ENCODE data around the gene RMI2.

Gene RMI2

DNA sequence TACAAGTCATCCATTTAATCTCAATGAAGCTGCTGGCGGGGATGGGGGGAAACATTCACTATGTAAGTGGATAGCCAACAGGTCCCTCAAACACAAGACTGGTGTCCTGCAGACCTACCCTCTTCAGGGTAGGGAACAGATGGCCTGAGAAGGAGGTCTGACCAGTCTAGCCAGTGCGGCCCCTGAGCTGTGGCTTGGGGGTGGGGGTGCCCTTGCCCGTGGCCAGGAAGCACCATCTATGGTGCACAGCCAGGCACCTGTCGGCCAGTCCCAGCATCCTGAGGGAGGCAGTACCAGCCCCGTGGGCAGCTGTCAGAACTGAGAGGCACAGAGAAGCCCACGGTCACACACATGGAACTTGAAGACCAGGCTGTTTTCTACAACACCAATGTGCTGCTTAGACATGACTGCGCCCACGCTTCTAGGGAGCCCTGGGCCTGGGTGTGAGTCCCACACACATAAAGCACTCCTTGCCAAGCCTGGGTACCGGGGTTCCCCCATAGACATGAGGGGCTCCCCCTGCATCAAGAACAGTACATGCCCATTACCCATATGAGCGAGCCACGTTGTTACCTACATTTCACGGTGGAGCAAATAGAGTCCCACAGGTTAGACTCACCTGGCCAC is 40.9 kb downstream of the RMI2 start:
- no peak for DNase-seq

DNA sequence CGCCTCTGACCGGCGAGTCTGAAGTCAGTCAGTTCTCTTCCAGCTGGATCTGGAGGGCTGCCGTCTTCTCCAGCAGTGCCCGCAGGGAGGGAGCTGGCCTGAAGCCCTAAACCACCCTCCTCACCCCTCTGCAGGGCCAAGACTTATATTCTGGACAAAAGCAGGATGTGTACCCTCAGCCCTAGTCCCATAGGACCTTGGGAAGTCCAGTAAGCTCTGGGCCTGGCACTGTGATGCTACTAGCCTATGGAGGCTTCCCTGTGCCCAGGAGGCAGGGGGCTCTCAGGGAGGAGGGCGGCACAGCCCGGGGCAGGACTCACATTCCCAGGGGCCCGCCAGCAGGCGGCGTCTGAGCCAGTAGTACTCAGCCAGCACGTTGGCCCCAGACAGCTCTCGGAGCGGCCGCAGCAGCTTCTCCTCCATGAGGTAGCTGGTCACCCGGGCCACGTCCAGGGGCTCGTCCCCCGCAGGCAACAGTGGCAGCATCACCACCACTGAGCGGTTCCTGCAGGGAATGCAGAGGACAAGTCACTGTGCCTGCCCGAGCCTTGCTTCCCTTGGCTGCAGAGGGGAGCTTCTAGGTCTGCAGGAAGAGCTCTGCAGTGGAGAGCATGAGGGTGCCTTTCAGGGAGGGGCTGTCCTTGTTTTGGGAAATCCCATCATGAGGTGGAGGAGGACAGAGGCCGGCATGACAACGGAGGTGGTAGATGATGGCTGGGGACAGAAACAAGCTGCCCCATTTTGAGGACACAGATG is 41.7 kb downstream of the RMI2 start:
- no peak for DNase-seq

DNA sequence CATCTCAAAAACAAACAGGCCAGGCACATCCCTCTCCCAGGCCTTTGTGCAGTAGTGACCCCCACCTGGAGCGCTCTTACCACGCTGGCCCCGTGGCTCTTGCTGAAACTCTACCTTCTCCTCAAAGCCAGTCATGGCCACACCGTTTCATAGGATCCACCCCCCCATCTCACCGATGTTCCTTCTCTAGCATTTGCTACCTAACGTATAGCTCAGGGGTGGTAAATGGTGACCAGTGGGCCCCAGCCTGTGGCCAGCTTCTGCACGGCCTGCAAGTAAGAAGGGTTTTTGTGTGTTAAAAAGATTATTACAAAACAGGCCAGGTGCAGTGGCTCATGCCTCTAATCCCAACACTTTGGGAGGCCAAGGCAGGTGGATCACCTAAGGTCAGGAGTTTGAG is 43.8 kb downstream of the RMI2 start:
- DNase-seq = no peak

DNA sequence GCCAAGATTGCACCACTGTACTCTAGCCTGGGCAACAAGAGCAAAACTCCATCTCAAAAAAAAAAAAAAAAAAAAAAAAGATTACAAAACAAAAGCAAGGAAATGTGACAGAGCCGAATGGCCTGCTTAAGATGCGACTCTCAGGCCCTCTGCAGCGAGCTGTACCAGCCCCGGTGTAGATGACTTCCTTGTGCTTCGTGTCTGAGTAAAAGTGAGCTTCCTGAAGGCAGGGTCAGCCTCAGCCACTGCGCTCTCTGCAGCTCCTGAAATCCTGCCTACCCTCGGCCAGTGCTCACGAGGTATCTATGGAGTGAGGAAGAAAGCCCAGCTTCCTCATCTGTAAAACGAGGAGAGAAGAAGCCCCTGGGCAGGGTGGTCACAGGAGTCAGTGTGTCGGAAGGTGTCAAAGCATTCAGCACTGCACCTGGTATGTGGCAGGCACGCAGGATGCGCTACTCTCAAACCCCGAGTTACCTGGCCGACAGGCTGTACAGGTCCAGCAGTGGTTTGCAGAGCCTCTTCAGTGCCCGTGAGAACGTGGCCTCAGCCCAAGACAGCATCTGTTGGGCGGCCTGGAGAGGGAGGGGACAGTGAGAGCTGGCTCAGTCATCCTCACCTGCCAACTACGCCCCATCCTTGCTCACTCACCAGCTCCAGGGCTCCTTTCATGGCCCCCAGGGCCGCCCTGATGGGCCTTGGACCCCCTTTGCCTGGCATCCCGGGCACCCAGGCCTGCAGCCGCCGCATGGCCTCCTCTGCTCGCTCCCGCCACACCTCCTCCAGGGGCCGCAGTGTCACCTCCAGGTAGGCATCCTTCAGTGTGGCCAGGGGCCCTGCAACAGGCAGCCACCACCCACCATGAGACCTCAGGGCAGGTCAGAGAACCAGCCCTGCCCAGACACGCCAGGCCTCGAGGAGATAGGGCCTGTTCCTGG is 44.6 kb downstream of the RMI2 start:
- DNase-seq = no peak

DNA sequence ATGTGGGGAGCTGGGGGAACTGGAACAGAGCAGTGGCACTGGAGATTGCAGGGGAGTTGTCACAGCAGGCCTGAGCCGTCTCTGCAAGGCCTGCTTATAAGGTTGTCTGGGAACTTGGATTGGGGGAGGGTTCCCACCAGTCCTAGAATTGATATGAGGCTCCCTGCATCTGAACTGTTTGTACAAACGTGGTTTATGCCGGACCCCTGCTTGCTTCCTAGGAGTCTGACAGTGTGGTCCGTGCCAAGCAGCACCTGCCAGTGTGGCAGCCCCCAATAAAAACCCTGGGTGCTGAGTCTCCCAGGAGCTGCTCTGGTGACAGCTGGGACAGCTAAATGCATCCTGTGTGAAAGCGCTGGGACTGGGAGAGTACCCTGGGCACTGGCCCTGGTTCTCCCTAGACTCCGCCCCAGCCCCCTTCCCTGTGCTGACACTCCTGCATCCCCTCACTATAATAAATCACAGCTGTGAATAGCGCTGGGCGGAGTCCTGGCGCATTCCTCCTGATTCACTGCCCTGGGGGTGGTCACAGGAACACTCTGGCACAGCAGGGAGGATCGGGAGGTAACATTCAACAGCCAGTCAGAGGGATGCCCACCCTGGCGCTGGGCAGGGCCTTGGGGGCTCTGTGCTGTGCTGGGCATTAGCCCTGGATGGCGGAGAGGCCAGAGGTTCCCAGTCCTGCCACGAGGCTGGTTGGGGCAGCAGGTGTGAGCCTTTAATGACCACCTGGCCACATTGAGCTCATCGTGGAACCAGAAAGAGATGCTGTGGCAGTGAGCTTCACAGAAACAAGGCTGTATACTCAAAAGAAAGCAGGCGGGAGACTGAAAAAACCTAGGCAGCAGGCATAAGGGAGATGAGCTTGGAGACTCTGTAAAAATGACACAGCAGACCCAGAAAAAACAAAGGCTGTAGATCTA is 45.6 kb downstream of the RMI2 start:
- no peak for DNase-seq

DNA sequence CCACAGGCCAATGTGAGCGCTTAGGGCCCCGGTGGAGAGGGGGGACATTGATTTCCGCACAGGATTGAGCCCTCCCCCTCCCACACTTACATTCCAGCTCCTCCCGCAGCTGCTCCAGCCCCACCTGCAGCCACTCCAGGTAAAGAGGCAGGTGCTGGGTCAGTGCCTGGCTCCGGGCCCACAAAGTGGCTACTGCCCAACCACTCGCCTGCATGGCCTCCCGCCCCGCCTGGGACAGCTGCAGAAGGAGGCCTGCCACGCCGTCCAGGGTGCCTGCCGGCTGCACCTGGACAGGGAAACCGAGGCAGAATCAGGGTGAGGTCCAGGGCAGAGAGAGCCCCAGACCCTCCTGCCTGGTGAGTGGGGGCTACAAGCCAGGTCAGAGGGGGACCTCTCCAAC is 46.3 kb downstream of the RMI2 start:
- no peak for DNase-seq

DNA sequence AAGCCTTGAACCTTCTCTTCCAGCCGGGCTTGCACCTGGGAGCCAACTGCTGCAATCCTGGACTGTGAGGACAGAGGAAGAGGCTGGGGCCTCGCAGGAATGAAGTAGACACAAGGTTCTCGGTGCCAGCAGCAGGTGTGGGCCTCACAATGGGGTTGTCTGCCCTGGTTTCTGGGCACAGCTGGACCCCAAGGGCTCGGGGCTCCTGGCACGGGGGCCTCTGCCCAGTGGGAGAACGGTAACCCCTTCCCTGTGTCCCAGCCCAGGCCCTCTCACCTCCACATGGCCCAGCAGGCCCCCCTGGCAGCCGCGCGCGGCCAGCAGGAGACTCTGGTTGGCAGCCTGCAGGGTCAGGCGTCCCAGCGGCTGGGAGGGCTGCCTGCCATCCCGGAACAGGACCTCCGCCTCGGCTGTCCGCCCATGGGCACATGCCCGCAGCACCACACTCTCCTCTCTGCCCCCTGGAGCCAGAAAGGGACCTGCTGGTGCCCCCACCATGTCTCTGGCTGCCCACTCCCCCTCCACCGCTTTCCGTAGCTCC is 46.9 kb downstream of the RMI2 start:
- no peak for DNase-seq

DNA sequence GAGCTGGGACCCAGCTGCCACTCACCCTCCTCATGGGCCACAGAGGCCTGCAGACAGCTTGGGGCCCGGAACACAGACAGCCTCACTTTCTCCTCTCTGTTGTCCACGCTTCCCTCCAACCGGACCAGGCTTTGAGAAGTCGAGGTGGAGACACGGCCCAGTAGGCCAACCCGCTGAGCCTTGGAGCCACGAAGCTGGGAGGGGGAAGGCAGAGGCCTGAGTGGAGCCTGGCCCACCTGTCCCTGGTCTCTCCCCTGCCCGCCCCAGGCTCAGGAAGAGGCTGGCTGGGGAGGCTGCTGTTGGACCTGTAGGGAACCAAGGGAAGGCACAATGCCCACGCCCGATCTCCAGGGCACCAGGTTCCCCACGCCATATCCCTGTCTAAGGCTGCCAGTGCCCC is 48.1 kb downstream of the RMI2 start:
- no peak for DNase-seq

DNA sequence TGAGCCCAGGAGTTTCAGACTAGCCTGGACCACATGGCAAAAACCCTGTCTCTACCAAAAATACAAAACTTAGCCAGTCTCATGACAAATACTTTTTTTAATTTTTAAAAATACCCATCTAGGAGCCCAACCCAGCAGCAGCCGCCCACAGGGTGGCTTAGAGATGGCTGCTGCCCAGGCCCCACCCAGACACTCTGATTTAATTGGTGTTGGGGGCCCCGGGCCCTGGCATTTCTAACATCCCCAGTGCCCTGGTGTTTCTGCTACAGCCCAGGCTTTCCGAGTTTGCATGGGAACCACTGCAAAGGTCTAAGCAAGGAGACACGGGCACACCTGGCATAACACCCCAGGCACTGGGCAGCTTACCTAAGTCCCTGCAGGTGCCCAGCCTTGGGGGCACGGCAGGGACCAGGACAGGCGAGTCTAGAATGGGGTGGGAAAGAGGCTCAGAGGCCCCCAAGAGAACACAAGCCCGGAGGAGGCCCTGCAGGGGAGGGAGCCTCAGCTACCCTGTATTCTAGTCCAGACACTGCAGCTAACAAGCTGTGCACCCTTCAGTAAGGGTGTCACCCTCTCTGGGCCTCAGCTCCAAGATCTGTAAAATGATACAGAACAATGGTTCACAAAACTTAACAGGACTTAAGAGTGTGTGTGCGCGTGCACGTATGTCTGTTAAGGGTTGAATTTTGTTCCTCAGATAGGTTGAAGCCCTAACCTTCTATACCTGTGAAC is 48.8 kb downstream of the RMI2 start:
- DNase-seq = no peak

DNA sequence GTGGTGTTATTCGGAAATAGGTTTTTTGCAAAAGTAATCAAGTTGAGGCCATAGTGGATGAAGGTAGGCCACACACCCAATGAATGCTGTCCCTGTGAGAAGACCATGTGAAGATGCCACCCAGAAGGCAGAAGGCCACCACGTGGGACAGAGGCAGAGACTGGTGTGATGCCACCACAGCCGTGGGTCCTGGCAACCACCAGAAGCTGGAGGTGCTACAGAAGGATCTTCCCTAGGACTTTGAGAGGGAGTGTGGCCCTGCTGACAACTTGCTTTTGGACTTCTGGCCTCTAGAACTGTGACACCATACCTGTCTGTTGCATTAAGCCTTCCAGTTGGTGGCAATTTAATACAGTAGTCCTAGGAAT is 49.3 kb downstream of the RMI2 start:
- DNase-seq = no peak

DNA sequence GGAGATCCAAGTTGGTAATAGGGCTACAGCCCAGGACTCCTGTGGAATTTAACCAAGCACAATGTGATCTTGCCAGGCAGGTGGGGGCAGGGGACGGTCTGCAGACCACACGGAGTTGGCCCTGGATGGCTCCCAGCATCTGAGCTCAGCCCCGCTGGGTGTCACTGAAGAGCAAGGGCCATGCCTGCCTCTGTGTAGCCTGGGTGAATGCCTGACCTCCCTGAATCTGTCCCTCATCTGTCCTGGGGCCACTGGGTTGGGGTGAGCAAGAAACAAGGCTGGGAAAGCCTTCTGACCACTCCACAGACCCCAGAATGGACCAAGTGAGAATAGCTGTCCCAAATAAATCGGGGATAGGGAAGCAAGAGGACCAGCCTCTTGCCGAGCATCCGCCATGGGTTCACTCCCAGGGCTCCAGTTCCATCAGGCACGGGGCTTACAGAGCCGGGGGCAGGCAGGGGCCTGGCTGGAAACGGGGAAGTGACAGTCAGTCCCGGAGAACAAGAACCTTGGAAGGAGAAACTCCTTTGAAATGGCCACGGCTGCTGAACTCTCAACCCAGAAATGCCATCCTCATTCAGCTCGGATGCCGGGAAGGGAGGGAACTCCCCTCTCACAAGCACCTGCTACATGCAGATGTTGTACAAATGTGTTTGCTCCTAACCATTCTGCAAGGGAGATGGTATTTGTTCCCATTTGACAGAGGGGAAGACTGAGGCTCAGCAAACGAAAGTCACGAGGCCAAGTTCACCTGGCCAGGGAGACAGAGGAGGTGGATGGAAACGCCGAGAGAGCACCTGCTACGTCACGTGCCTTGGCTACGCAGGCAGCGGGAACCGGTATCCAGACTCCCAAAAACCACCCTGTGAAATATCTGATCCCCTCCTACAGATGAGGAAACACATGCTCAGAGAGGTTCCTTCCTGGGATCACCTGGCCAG is 50.0 kb downstream of the RMI2 start:
- DNase-seq = no peak

DNA sequence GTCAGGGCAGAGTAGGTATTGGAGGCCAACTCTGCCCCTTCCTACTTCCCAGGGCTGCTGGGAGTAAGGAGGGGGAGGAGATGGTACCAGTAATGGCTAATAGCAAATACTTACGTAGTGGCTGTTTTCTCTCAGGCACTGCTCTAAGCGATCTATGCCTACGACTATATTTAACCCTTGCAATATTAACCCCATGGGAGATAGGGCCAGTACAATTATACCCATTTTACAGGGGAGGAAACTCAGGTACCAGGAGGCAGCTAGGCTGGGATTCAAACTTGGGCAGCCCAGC is 50.6 kb downstream of the RMI2 start:
- no peak for DNase-seq

DNA sequence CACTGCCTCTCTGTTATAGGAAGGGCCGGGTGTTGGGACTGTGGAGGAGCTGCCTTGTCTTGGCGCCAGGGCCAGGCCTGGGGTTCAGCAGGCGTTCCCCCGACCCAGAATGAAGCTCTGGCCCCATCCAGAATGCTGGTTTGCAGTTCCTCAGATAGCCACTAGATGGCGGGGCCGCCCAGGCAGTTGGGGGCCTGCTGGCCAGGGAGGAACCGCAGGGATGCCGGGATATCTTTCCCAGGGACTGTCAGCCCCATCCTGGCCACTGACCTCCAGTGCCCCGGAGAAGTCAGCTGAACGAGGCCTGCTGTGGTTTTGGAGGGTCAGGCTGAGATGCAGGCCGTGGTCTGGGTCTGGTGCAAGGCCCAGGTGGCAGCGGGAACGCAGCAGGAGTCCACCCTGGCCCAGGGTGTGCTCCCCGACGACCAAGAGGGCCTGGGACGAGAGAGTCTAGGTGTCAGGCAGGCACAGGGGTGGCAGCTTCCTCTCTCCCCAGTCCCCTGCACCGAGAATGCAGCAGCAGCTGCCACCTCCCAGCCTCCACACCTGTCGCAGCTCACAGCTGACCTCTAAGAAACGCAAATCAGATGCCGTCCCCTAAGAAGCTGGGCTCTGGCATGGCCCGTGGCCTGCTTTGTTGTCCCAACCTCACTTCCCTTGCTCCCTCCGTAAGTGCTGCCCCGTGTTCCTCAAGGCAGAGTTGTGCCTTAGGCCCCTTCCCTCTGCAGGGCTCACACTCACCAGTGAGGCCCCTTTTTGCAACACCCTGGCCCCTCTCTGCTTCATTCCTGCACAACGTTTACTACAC is 51.2 kb downstream of the RMI2 start:
- peak; percentile 55 to 61 for DNase-seq

DNA sequence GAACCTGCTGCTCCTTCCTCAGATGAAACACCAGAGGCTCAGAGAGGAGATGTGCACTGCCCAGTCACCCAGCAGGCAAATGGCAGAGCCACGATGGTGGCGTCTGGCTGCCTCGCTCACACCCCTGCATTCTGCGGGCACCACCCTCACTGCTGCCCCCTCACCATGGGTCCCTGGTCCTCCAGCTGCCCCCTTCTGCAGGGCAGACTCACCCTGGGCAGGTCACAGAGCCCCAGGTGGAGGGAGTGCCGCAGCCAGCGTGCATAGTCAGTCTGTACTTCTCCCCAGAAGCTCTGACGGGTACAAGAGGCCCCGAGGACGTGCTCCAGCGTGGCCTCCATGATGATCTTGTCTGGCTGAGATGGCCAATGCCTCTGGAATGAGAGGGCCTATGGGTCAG is 52.9 kb downstream of the RMI2 start:
- no peak for DNase-seq

DNA sequence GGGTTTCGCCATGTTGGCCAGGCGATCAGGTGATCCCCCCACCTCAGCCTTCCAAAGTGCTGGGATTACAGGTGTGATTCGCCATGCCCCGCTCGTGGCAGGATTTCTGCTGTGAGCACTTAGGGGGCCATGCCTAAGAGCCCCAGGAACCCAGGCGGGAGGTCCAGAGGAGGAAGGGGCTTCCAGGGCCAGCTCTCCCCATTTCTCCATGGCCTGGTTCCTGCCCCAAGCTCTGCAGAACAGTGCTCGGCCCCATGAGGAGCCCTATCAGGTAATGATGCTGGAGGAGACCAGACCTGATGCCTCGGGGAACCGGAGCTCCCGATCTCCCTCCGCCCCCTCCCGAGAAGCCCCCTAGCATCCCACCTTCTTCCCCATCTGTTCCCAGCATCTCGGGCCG is 53.6 kb downstream of the RMI2 start:
- no peak for DNase-seq

DNA sequence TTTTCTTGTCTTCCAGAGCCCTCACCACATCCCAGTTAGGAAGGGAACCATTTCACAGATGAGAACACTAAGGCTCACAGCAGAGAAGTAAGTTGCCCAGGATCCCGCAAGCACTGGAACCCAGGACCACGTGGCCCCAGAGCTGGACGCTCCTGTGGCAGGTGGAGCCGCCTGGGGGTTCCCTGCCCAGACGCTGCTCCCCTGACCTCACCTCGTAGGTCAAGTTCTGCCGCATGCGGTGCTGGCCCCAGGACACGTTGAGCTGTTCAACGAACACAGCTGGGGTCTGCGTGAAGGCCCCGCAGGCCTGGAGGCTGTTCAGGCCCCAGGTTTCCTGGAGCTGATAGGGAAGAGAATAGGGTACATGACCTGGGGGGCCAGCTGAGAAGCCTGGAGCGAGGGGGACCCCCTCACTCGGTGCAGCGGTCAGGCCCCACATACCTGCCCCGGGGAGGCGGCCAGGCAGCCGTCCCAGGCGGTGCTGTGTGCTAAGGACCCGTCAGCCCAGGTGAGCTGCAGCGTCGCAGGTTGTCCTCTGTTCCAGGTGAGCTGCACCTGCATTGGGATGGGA is 54.1 kb downstream of the RMI2 start:
- DNase-seq = no peak

DNA sequence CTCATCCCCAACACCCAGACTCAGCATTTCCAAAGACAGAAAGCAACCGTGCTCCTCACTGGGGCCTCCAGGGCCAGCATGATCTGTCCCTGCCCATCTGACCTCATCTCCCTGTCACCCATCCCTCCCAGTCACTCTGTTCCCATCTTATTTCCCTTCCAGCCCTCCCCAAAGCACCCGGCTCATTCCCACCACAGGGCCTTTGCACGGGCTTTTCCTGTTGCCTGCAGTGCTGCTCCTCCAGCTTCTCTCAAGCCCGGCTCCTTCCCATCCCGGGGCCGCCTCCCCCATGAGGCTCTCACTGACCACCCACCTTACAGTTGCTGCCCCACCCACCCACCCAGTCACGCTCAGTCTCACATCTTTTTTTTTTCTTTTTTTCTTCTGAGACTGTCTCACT is 54.8 kb downstream of the RMI2 start:
- DNase-seq = no peak
